GM21360 (cell line): ENCODE data around the gene KIF26B.
"Not testable (repeated sequence)": the region's sequence is repeated elsewhere in the genome, so short reads cannot be mapped to it uniquely, and the experiment has no call there.

Experiments used
- ATAC-seq: cut with Tn5 transposase; IDR thresholded peaks from one replicate; pipeline ENCODE4 v1.9.1; 2021; ENCODE audit warnings: mild to moderate bottlenecking, moderate library complexity; ENCODE audit not compliant: unreplicated experiment

KIF26B gene

GRCh38 chr1:245345191-245345884 lies 190.6 kb downstream of the KIF26B start:
- ATAC-seq, result no peak

GRCh38 chr1:245348626-245349025 lies 193.8 kb downstream of the KIF26B start:
- no peak for ATAC-seq

GRCh38 chr1:245353411-245353810 lies 198.6 kb downstream of the KIF26B start:
- no peak for ATAC-seq

DNA sequence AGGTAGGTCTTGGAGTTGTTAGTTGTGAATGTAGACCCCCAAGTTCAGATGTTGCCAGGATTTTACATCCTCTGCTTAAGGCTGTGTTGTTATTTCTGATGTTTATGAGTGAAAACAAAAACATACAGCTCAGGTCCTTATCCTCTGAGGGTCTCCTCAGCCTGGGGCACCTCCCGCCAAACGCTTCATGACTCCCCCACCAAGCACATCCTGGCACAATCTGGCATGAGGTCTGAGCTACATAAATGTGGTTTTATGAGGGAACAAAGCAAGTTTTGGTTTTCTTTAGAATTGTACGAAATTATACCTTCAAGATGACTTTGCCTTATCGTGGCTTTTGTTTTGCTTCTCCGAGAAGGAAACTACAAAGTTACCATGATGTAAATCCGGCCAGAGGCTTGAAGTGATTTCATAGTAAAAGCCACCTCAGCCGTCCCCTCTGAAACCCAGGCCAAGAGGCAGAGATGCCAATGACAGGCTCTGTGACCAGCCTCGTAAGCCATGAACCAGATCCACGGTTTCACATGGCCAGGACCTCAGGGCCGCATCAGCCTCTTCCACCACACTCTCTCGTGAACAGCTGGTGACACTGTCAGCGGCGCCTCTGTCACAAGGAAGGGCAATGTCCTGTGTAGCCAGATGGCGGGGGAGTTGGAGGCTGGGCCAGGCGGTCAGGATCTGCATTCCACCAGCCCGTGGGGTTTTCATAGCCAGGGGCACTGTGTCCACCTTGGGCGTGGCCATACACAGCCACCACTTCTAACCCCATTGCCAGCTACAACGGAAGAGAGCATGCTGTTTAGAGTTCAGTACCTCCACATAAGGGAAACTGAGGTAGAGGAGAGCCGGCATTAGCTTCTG lies 199.4 kb downstream of the KIF26B start:
- ATAC-seq, result no peak

GRCh38 chr1:245355851-245356630 lies 201.3 kb downstream of the KIF26B start:
- not testable (repeated sequence) for ATAC-seq

DNA sequence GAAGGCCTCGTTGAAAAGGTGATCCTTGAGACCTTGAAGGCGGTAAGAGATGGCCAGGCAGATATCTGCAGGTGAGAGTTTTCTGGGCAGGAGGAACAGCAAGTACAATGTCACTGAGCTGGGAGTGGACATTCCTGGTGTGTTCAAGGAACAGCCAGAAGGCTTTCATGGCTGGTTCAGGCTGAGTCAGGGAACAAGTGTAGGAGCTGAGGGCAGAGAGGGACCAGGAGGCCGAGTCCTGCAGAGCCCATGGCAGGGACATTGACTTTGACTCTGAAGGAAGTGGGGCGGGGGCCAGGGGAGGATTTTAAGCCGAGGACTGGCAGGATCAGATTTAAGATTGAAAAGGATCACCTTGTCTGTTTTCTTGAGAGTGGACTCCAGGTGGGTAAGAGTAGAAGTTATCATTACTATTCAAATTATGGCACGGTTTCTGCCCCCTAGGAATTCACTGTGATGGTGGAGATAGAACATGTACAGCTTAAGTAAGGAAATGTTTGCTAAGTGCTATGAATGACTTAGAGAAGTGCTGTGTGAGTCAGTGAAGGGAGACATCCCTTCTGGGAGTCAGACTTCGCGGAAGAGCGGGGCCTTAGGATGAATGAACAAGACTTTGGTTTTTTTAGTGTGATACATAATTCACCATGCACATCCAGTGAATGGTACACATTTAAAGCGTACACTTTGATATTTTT lies 202.3 kb downstream of the KIF26B start:
- ATAC-seq, result no peak

- not testable (repeated sequence) for ATAC-seq
These were observed 204.4 kb downstream of the KIF26B start for GRCh38 chr1:245359101-245359680.

GRCh38 chr1:245361065-245361464 lies 206.3 kb downstream of the KIF26B start:
- no peak for ATAC-seq

- ATAC-seq, result no peak
These were observed 207.2 kb downstream of the KIF26B start for GRCh38 chr1:245361951-245362350.

DNA sequence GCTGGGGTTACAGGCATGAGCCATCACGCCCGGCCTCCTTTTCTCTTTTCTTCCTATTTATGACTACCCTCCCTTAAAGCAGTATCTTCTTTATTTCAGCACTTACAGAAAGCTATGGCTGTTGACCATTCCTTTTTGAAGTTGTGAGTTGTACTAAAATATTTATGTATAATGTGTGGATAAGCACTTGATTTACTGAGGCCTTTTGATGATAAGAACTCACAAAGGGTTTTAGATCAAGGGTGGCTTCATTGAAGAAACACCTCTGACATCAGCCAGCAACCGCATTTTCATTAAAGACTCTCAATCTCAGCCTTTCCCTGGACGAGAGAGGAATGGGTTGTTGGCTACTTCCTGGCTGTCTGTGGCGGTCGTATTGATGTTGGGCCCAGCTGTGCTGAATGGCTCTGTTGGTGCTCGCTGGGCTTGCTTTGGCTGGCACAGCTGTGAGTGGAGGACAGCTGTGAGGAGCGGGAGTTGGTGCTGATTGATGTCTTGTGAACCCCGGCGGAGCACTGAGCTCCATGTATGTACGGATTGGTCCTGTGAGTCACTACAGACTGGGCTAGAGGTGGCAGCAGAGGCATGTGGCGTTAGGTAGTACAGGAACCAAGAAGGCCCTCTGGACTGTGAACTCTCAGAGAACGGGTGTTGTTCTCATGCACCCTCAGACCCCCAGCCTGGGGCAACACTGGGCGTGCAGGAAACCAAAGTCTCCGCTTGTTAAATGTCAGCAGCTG lies 208.8 kb downstream of the KIF26B start:
- ATAC-seq, result no peak

DNA sequence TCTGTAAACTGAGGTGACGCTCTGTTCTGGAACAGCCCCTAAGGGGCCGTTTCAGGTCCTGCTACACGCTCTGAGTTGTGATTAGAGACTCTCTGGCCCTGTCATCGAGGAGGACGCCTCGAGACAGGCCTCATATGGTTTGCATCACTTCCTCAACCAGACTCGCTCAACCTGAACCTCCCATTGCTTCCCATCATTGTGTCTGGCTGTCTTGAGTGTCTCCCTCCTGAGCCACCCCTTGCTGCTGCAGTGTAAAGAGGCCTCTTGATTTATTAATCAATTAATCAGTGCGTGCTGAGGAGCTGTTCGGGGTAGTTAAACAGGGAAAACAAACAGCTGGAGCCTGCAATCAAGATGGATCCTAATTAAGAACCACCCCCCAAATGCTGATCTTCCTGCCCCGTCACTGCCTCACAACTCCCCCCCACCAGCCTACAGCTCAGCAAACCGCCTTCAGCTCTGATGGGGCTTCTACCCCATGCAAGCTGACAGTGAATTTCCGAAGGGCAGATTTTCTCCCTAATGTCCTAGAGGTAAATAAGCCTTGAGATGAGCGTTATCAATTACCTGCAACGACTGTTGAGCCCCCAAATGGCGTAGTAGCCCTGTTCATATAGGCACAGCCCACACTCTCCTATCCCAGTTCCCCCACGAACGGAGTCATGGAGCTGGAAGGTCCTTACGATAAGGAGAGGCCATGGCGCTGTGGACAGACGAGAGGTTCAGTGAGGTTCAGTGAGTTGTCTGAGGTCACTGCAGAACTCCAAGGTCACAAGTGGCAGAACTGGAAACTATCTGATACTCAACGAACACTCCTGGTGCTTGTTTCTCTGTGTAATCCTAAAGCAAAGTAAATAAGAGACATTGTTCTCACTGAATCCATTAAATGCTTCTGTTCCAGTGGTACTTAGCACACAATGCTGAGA lies 210.6 kb downstream of the KIF26B start:
- ATAC-seq, result no peak

DNA sequence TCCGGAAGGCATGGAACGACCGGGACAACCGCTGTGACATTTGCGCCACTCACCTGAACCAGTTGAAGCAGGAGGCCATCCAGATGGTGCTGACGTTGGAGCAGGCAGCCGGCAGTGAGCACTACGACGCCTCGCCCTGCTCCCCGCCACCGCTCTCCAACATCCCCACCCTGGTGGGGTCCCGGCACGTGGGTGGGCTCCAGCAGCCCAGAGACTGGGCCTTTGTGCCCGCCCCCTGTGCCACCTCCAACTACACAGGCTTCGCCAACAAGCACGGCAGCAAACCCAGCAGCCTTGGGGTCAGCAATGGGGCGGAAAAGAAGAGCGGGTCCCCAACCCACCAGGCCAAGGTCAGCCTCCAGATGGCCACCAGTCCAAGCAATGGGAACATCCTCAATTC lies 212.1 kb downstream of the KIF26B start:
- ATAC-seq, result no peak

GRCh38 chr1:245370175-245370825 lies 215.5 kb downstream of the KIF26B start:
- ATAC-seq, result no peak

DNA sequence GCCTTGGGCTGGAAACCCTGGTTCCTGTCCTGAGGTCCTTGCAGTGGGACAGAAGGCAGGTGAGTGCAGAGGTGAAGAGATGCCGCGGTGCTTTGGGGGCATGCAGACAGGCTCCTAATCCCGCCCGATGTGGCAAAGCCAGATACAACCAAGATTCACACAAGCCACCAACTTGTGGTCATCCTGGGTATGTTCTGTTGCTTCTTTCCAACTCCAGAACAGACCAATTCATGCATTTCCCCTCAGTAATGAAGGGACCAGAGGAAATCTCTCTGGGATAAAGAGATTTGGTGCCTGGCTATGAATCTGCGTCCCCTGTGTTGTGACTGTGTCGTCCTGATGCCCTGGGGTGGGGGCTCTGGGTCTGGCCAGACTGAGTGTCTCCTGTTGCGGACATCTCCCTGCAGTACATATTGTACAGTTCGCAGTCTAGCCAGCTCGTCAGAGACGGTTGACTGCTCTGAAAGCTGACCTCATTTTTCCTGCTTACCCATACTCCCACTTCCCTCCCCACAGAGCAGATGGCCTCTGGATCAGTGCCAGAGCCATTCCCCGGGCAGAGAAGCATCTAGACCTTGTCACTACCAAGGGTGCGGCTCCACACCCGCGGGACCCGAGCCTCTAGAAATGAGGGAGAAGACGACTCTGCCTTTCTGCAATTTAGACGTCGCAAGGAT lies 216.3 kb downstream of the KIF26B start:
- ATAC-seq, result no peak

DNA sequence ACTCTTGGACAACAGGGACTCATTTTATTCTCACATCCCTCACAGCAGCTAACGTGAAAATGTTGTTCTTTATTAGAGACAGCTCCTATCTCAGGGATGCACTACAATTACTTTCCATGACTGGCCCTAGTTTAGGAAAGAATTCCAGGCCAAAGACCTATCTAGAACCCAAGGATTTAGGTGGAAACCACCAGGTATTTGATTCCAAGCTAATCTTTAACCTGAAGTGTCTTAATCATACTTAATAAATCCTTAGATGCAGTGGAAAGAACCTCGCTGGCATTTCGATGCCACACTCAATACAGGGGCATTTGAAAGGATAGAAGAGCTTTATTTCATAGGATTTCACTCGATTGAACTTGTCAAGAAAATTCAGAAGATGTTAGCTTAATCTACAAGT lies 218.3 kb downstream of the KIF26B start:
- ATAC-seq, result no peak

GRCh38 chr1:245375789-245376460 lies 221.1 kb downstream of the KIF26B start:
- ATAC-seq, result no peak

GRCh38 chr1:245377854-245378253 lies 223.1 kb downstream of the KIF26B start:
- no peak for ATAC-seq
